K562 (cell line): ENCODE measurements around the gene RNF44. TPM values are rescaled to one million over a fixed set of nuclear protein-coding genes. Genes with fewer than 3 reads are reported as not detected.

Experiments
- ATAC-seq: fragments of 200-7000 bp; cut with Tn5 transposase; 3 replicates; pipeline ENCODE4 v1.9.1; 2020; ENCODE audit warnings: moderate library complexity
- BruUV-seq: library from RNA; stranded (reverse); fragments of 400-500 nt; replicated peaks from 2 replicates; lab custom pipeline; 2021; lab: Mats Ljungman, UMichigan
- CTCF ChIA-PET: fragments of 300-600 bp; formaldehyde crosslinking; extraction: SDS; loops from one replicate; lab custom pipeline; 2021; ENCODE audit warnings: low intra/inter-chr PET ratio; lab: Yijun Ruan, JAX
- POLR2A ChIA-PET: fragments of 300-600, 350-650 bp; sonication (Branson Sonifier 250); formaldehyde crosslinking; extraction: SDS; loops from one replicate; lab custom pipeline; 2021; ENCODE audit warnings: antibody characterized with exemption, inconsistent platforms; lab: Yijun Ruan, JAX
- DNase-seq, 4 experiments: peaks; one replicate each; pipeline versions ENCODE4 v3.0.0 to v3.0.0-alpha.2; 2011 to 2018; ENCODE audit warnings: low spot score in 3 of 4, mixed read lengths in 3 of 4; ENCODE audit errors: extremely low read depth in 1 of 4
- FAIRE-seq: peaks from 2 replicates; lab custom pipeline; 2011; peaks lifted over from hg19 to GRCh38; lab: Jason Lieb, UNC
- H2AFZ ChIP-seq: 2 replicates; pipeline ENCODE4 v1.6.0; 2011; ENCODE audit warnings: low read depth, low read length, control low read depth, inconsistent platforms
- H3K27ac ChIP-seq: fragments of 200-600 bp; 3 replicates; pipeline ENCODE4 v1.8.0; 2011; ENCODE audit warnings: low read depth, mild to moderate bottlenecking, control low read depth, inconsistent platforms, low read length, moderate library complexity, mixed read lengths; ENCODE audit errors: extremely low read depth
- H3K27me3 ChIP-seq, 2 experiments: fragments of 300-600 bp in 1 of 2; 2 replicates in 1 of 2; 3 replicates in 1 of 2; pipeline versions ENCODE4 v1.6.0 to v1.8.0; 2011; ENCODE audit warnings: inconsistent platforms in 2 of 2, low read length in 2 of 2, mild to moderate bottlenecking in 1 of 2, mixed read lengths in 1 of 2, moderate library complexity in 1 of 2; ENCODE audit not compliant: control insufficient read depth in 2 of 2, insufficient read depth in 2 of 2
- H3K36me3 ChIP-seq: fragments of 300-600 bp; 3 replicates; pipeline ENCODE4 v1.8.0; 2011; ENCODE audit warnings: mild to moderate bottlenecking, low read length, inconsistent platforms; ENCODE audit not compliant: control insufficient read depth, insufficient read depth
- H3K4me1 ChIP-seq, 2 experiments: fragments of 200-600 bp in 1 of 2; replicated peaks in 1 of 2; 2 replicates in 1 of 2; 3 replicates in 1 of 2; pipeline versions ENCODE4 v1.5.1 to v1.8.0; 2011; ENCODE audit warnings: inconsistent platforms in 2 of 2, low read length in 2 of 2, mild to moderate bottlenecking in 1 of 2, mixed read lengths in 1 of 2, moderate library complexity in 1 of 2; ENCODE audit not compliant: control insufficient read depth in 2 of 2, insufficient read depth in 2 of 2
- H3K4me2 ChIP-seq: 2 replicates; pipeline ENCODE4 v1.6.1; 2011; ENCODE audit warnings: low read length, control low read depth, inconsistent platforms, mixed read lengths; ENCODE audit not compliant: insufficient read depth
- H3K4me3 ChIP-seq: fragments of 200-600 bp; sonication (generic), shearing (Covaris generic); 2 replicates; pipeline ENCODE4 v1.5.1; 2016; ENCODE audit warnings: control low read depth, inconsistent platforms
- H3K79me2 ChIP-seq: fragments of 200-600 bp; 3 replicates; pipeline ENCODE4 v1.8.0; 2011; ENCODE audit warnings: low read length, inconsistent platforms; ENCODE audit not compliant: control insufficient read depth, insufficient read depth
- H3K9ac ChIP-seq, 2 experiments: 2 replicates each; pipeline versions ENCODE4 v1.6.0 to v1.6.1; 2011; ENCODE audit warnings: low read depth in 2 of 2, low read length in 2 of 2, control low read depth in 1 of 2, inconsistent platforms in 1 of 2, mild to moderate bottlenecking in 1 of 2, mixed read lengths in 1 of 2; ENCODE audit not compliant: insufficient read depth in 1 of 2
- H3K9me1 ChIP-seq: one replicate; pipeline ENCODE4 v1.6.0; 2011; ENCODE audit warnings: inconsistent platforms, mild to moderate bottlenecking, low read length, moderate library complexity; ENCODE audit not compliant: control insufficient read depth, insufficient read depth
- H3K9me3 ChIP-seq: replicated peaks from 2 replicates; pipeline ENCODE4 v1.5.1; 2011; ENCODE audit warnings: low read depth, low read length, inconsistent platforms; ENCODE audit not compliant: control insufficient read depth, insufficient read depth
- H4K20me1 ChIP-seq: replicated peaks from 2 replicates; pipeline ENCODE4 v1.6.1; 2011; ENCODE audit warnings: low read length, inconsistent platforms, mixed read lengths; ENCODE audit not compliant: control insufficient read depth, insufficient read depth
- ADNP ChIP-seq: fragments of 200-800 bp; sonication (Bioruptor generic); IDR thresholded peaks from 2 replicates; pipeline ENCODE4 v1.6.1; 2016; ENCODE audit warnings: missing genetic modification characterization, missing compliant biosample characterization
- BACH1 ChIP-seq: fragments of 200-800 bp; sonication (Bioruptor generic); IDR thresholded peaks from 2 replicates; pipeline ENCODE4 v1.6.1; 2016; ENCODE audit warnings: missing genetic modification characterization, missing compliant biosample characterization
- CBX5 ChIP-seq: IDR thresholded peaks from 2 replicates; pipeline ENCODE4 v1.6.1; 2014; ENCODE audit warnings: low read depth, borderline replicate concordance
- CTCF ChIP-seq, 3 experiments: IDR thresholded peaks in 2 of 3; conservative IDR thresholded peaks in 1 of 3; 2 replicates each; pipeline ENCODE4 v1.5.1; 2011 to 2012; ENCODE audit warnings: low read length in 3 of 3, mild to moderate bottlenecking in 3 of 3, control low read depth in 2 of 3, improper control_type of control experiment in 1 of 3, inconsistent platforms in 1 of 3, low read depth in 1 of 3, mixed read lengths in 1 of 3, moderate library complexity in 1 of 3; ENCODE audit not compliant: insufficient read depth in 2 of 3
- HDGF ChIP-seq: fragments of 450-650 bp; IDR thresholded peaks from 2 replicates; pipeline ENCODE4 v1.6.1; 2016
- HMGN3 ChIP-seq: IDR thresholded peaks from 2 replicates; pipeline ENCODE4 v1.6.1; 2011; ENCODE audit warnings: borderline replicate concordance, low read depth, mild to moderate bottlenecking, mixed read lengths, low read length; ENCODE audit not compliant: insufficient read length; ENCODE audit errors: extremely low read depth
- NR2C2 ChIP-seq, 2 experiments: fragments of 200-800 bp in 1 of 2; sonication (Bioruptor generic) in 1 of 2; sonication (generic) in 1 of 2; formaldehyde crosslinking in 1 of 2; IDR thresholded peaks; 2 replicates each; pipeline versions ENCODE4 v1.6.1 to v1.8.0; 2016 to 2022; ENCODE audit warnings: mild to moderate bottlenecking in 1 of 2, missing compliant biosample characterization in 1 of 2, missing genetic modification characterization in 1 of 2, missing genetic modification reagents in 1 of 2
- RAD21 ChIP-seq, 2 experiments: fragments of 250-450 bp in 1 of 2; fragments of 450-650 bp in 1 of 2; sonication (Bioruptor Pico) in 1 of 2; formaldehyde crosslinking in 1 of 2; IDR thresholded peaks in 1 of 2; conservative IDR thresholded peaks in 1 of 2; 2 replicates each; pipeline versions ENCODE4 v1.4.0 to v1.8.0; 2020 to 2022; ENCODE audit warnings: mild to moderate bottlenecking in 2 of 2, moderate library complexity in 1 of 2
- VEZF1 ChIP-seq: fragments of 200-800 bp; sonication (Bioruptor generic); IDR thresholded peaks from 2 replicates; pipeline ENCODE4 v1.6.1; 2017; ENCODE audit warnings: missing genetic modification characterization, missing compliant biosample characterization
- ZNF584 ChIP-seq: fragments of 200-800 bp; sonication (Bioruptor generic); IDR thresholded peaks from 2 replicates; pipeline ENCODE4 v1.6.1; 2016; ENCODE audit warnings: low read depth, mild to moderate bottlenecking, missing genetic modification characterization, missing compliant biosample characterization
- WGBS: fragments of 100-300 bp; shearing (Covaris generic); methylation state at CpG from one replicate; pipeline ENCODE4 v1.1.6; 2016; ENCODE audit warnings: low coverage, mixed read lengths; ENCODE audit not compliant: insufficient coverage; ENCODE audit errors: missing lambda C conversion rate; 5-methylcytosine and 5-hydroxymethylcytosine counted together
- in situ Hi-C: fragments of 300-500 bp; cut with MboI; formaldehyde crosslinking; loops from 4 replicates; pipeline ENCODE4 v1.15.0; 2018; ENCODE audit warnings: inconsistent platforms, mixed read lengths
- intact Hi-C: fragments of 100-400 bp; cut with micrococcal nuclease; formaldehyde crosslinking; loops from 2 replicates; pipeline ENCODE4 v1.14.2; 2022
- polyA plus RNA-seq, 8 experiments: library from polyadenylated mRNA; depleted of rRNA in 4 of 8; stranded (reverse) in 5 of 8; unstranded in 3 of 8; fragments of >200 nt; fragmentation: Nextera tagmentation in 2 of 8; fragmentation: Illumina TruSeq in 1 of 8; extraction: Ambion mirVana in 2 of 8; extraction: Trizol in 1 of 8; gene quantifications; 2 replicates each; pipeline versions ENCODE4 v1.2.1 to v1.2.3, GENCODE V29; 2011 to 2014; ENCODE audit warnings: inconsistent platforms in 1 of 8, missing spikeins in 1 of 8
- total RNA-seq, 7 experiments: library from RNA; depleted of rRNA in 6 of 7; stranded (reverse); fragments of >200 nt in 6 of 7; fragmentation: Illumina TruSeq in 2 of 7; extraction: Trizol in 2 of 7; gene quantifications; 2 replicates each; pipeline versions ENCODE4 v1.2.1 to v1.2.3, GENCODE V29; 2011 to 2021; ENCODE audit warnings: low replicate concordance in 1 of 7

Gene RNF44
- total and polyA plus RNA-seq, 9 of the 15 experiments (the other 6 are each of a cell fraction or from before 2014, with no cell fraction given) = 1.6 to 82.6 (median 7.4) TPM

- Histone ChIP-seq H3K4me1 (peaks cover 0 to under 1% of the 10 kb centered on the region in 2 experiments; a peak in 1 of 5 replicates), H3K79me2 (no peaks in the 10 kb centered on the region), H3K9ac (no peak overlapping the region; a peak in 1 of 4 replicates), H3K9me1 (no peaks in the 10 kb centered on the region), H3K9me3 (no peaks in the 10 kb centered on the region), H3K27me3 (peaks cover 5 to 23% of the 10 kb centered on the region in 2 experiments; a peak in 4 of 5 replicates), H2AFZ (no peak overlapping the region), H3K36me3 (no peaks in the 10 kb centered on the region), H4K20me1 (0 out of 2 replicates have a peak, but pooled peaks cover 9% of the 10 kb centered on the region), H3K27ac (no peak overlapping the region), H3K4me2 (no peak overlapping the region), H3K4me3 (no peak overlapping the region)
- in situ Hi-C loops = no loop called here
- FAIRE-seq = no peak
- 18% methylated on average over 7 of the region's 8 CpGs for WGBS
- ATAC-seq = no peak
- TF ChIP-seq VEZF1 (CRISPR knock-in tag) = no peak
- TF ChIP-seq CBX5 = no peak
- TF ChIP-seq HMGN3 = no peak
- DNase-seq = no peak
- intact Hi-C loops = no loop called here
- ChIA-PET CTCF (no interaction called here), POLR2A (interaction anchor here (0.7 kb wide), 1 partner anchor 14 kb away, joined by 3 read pairs; no protein-coding TSS in a partner anchor)
- BruUV-seq = no TSS peak
These were observed 23.2 kb upstream of the RNF44 start for GRCh38 chr5:176560364-176560763.

- DNase-seq = peak in 3 of 4 experiments; percentile 21 to 47 (median 46)
- CTCF ChIA-PET = no interaction called here
- H3K27ac ChIP-seq = no peak overlapping the region
These were observed 22.5 kb upstream of the RNF44 start for GRCh38 chr5:176559683-176560082.

More at GRCh38 chr5:176559683-176560082, 22.5 kb upstream of the RNF44 start:
- Histone ChIP-seq H4K20me1 (0 out of 2 replicates have a peak, but pooled peaks cover 3% of the 10 kb centered on the region), H3K4me1 (no peaks in the 10 kb centered on the region), H3K9me1 (no peaks in the 10 kb centered on the region), H3K36me3 (no peaks in the 10 kb centered on the region), H2AFZ (no peak overlapping the region), H3K9ac (no peak overlapping the region), H3K79me2 (no peaks in the 10 kb centered on the region), H3K4me2 (no peak overlapping the region), H3K9me3 (no peaks in the 10 kb centered on the region), H3K27me3 (peaks cover 5 to 21% of the 10 kb centered on the region in 2 experiments; a peak in 4 of 5 replicates), H3K4me3 (no peak overlapping the region)
- BruUV-seq = no TSS peak
- peak; percentile 58 for ATAC-seq
- POLR2A ChIA-PET = no interaction called here
- no peak for TF ChIP-seq NR2C2 (CRISPR knock-in tag; IDR thresholded peaks at IDR 0.05)
- no peak for TF ChIP-seq NR2C2 (tag; IDR thresholded peaks at IDR 0.05)
- TF ChIP-seq HDGF = no peak
- peak; percentile 15 to 29 (median 20); a peak in 3 of 6 replicates for TF ChIP-seq CTCF (IDR thresholded peaks at IDR 0.05 in 2 of 3, conservative IDR thresholded peaks at IDR 0.05 in 1 of 3; ENCODE audit: insufficient read depth in 2 of 3, low read depth in 1 of 3, low read length in 3 of 3)
- no peak for TF ChIP-seq BACH1 (tag)
- TF ChIP-seq ZNF584 (CRISPR knock-in tag) = no peak
- peak in 1 of 2 experiments; percentile 30; a peak in 2 of 4 replicates for TF ChIP-seq RAD21 (CRISPR knock-in tag; conservative IDR thresholded peaks at IDR 0.05 in 1 of 2, IDR thresholded peaks at IDR 0.05 in 1 of 2)
- TF ChIP-seq ADNP (tag) = no peak
- WGBS = 4% methylated on average over 5 of the region's 5 CpGs
- intact Hi-C loops = no loop called here
- in situ Hi-C loops = no loop called here
- no peak for FAIRE-seq
